Esophagus (tissue), 2 donors: ENCODE measurements around the gene EFTUD2. TPM values are rescaled to one million over a fixed set of nuclear protein-coding genes. Genes with fewer than 3 reads are reported as not detected.

Experiments
- H3K27ac ChIP-seq, 2 donors: one replicate each; pipeline ENCODE4 v1.5.1; 2013; ENCODE audit warnings: low read depth in 2 of 2, mild to moderate bottlenecking in 2 of 2, inconsistent platforms in 1 of 2, low read length in 1 of 2, moderate library complexity in 1 of 2
- H3K27me3 ChIP-seq, 2 donors: one replicate each; pipeline ENCODE4 v1.6.1; 2013; ENCODE audit warnings: low read length in 2 of 2, control low read depth in 1 of 2, mild to moderate bottlenecking in 1 of 2; ENCODE audit not compliant: insufficient read depth in 2 of 2, control insufficient read depth in 1 of 2
- H3K36me3 ChIP-seq, 2 donors: one replicate each; pipeline ENCODE4 v1.6.1; 2013; ENCODE audit warnings: low read length in 1 of 2; ENCODE audit not compliant: control insufficient read depth in 2 of 2, insufficient read depth in 2 of 2
- H3K4me1 ChIP-seq, 2 donors: one replicate each; pipeline ENCODE4 v1.6.1; 2013; ENCODE audit warnings: low read length in 1 of 2; ENCODE audit not compliant: control insufficient read depth in 2 of 2, insufficient read depth in 2 of 2
- H3K4me3 ChIP-seq, 2 donors: one replicate each; pipeline ENCODE4 v1.5.1; 2013; ENCODE audit warnings: low read length in 2 of 2, mild to moderate bottlenecking in 2 of 2, low read depth in 1 of 2, moderate library complexity in 1 of 2
- H3K9me3 ChIP-seq, 2 donors: one replicate each; pipeline ENCODE4 v1.6.1; 2013; ENCODE audit warnings: mild to moderate bottlenecking in 2 of 2, low read depth in 1 of 2, low read length in 1 of 2, moderate library complexity in 1 of 2; ENCODE audit not compliant: control insufficient read depth in 2 of 2, insufficient read depth in 1 of 2
- WGBS, 2 donors: extraction: QIAGEN DNeasy Blood & Tissue Kit; methylation state at CpG; one replicate each; pipeline ENCODE4 v1.1.7; 2013; 5-methylcytosine and 5-hydroxymethylcytosine counted together
- polyA plus RNA-seq, 2 donors: library from polyadenylated mRNA; stranded (reverse); fragments of 200-250 nt; gene quantifications; one replicate each; pipeline ENCODE4 v1.2.3, GENCODE V29; 2013
- donor health status: healthy with polysubstance abuse.
- donor health status: Bipolar disorder and iron deficiency.

EFTUD2 gene
- polyA plus RNA-seq, 2 donors = 15.8 to 38.4 TPM

DNA sequence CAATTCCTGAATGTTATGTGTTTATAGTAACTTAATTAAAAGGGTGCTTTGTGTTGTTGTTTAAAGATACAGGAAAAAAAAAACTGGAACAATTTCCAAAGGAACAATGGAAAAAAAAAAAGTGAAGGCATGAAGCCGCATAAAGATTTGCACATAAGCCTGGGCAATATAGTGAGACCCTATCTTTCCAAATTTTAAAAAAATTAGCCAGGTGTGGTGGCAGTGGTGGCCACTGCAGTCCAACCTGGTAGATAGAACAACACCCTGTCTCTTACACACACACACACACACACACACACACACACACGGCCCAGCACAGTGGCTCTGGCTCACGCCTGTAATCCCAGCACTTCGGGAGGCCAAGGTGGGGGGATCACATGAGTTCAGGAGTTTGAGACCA is 91.1 kb downstream of the EFTUD2 start:
- WGBS, 2 donors = 84 to 85% methylated on average over 4 of the region's 4 CpGs
- H3K4me1 ChIP-seq = no peaks in the 10 kb centered on the region
- H3K27me3 ChIP-seq = no peaks in the 10 kb centered on the region
- H3K4me3 ChIP-seq = no peak overlapping the region
- H3K36me3 ChIP-seq = no peaks in the 10 kb centered on the region
- H3K27ac ChIP-seq = no peak overlapping the region
- H3K9me3 ChIP-seq = peaks cover 0 to 2% of the 10 kb centered on the region in 2 donors

DNA sequence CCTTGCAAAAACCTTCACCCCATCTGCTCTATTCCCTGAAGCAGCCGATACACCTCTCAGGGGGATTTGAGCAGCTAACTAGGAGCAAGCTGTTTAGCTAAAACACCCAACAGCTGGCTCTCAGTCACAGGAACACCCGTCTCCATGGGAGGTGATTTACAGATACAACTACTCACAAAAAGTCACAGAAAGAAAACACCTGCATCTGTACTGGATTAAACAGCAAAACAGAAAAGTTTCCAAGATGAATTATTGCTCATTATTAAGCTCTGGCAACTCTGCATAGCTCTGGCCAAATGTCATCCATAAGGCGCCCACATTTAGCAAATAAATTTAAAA is 91.5 kb downstream of the EFTUD2 start:
- no peaks in the 10 kb centered on the region for H3K36me3 ChIP-seq
- no peaks in the 10 kb centered on the region for H3K4me1 ChIP-seq
- H3K4me3 ChIP-seq = no peak overlapping the region
- WGBS, 2 donors = 61 to 65% methylated on average over 3 of the region's 3 CpGs
- peaks cover 0 to 2% of the 10 kb centered on the region in 2 donors for H3K9me3 ChIP-seq
- no peaks in the 10 kb centered on the region for H3K27me3 ChIP-seq
- no peak overlapping the region for H3K27ac ChIP-seq

DNA sequence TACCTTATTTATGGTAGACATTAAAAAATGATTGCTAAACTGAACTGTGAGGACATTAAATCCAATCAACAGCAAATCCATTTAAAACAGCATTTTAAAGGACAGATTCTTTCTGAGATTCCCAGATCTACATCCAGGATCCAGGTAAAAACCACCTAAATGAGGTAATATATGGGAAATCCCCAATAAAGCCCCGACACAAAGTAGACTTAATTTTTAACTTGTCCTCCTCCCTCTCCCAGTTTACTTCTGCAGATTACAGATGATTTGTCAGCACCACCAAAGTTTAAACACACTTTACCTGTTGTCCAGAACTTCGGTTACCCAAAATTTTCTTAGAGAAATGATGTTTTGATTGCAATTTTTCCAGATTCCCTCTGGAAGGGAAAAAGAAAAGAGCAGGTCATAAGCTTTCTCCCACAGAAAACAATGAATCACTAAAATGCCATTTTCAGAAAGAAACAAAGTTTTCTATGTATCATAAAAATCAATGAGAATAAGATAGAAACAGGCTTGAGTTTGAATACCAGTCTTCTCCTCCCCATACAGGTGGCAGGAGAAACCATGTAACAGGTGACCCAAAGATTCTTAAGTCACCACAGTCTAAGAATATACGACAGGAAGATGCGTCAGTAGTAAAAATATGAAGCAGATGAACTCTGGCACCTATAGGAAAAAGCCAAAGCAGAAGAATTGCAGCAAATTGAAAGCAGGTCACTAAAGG is 92.0 kb downstream of the EFTUD2 start:
- Histone ChIP-seq H3K9me3 (peaks cover 0 to 2% of the 10 kb centered on the region in 2 donors), H3K27me3 (no peaks in the 10 kb centered on the region), H3K27ac (no peak overlapping the region), H3K4me3 (no peak overlapping the region), H3K36me3 (no peaks in the 10 kb centered on the region), H3K4me1 (no peaks in the 10 kb centered on the region)
- 70 to 86% methylated on average over 4 of the region's 4 CpGs for WGBS, 2 donors

DNA sequence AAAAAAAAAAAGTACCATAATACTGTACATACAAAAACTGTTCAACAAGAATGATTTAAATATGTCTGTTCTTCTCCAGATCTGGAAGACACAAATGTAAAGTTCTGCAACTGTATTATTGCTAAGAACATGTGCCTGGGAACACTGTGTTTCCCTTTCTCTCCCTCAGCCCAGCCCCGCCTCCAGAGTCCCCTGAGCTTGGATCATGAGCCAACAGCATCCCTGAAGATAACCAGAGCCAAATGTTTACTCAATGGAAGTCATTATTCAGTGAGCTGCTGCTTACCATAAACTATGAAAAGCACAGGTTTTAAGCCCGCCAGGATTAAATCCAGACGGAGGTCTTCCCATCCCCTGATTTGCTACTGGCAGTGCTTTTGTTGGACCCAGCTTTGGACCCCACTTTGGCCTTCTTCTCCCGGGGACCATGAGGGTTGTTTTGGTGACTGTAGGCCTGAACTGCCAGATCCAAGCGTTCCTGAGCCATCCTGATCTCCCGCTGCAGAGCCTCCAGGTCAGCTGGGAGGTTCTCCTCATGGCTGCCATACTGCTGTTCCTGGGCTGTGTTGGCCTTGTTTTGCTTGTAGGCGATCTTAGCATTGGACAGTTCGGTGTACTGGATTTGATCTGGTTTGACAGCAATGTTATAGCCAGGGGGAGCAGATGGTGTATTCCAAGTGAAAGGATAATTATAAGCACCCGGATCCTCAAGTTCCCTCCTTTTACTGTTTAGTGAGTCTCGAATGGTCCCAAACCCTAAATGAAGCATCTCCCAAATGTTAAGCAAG is 94.7 kb downstream of the EFTUD2 start:
- H3K4me1 ChIP-seq = no peaks in the 10 kb centered on the region
- H3K36me3 ChIP-seq = no peaks in the 10 kb centered on the region
- H3K4me3 ChIP-seq = no peak overlapping the region
- WGBS, 2 donors = 81 to 86% methylated on average over 10 of the region's 10 CpGs
- H3K27me3 ChIP-seq = no peaks in the 10 kb centered on the region
- peaks cover 0 to 2% of the 10 kb centered on the region in 2 donors for H3K9me3 ChIP-seq
- H3K27ac ChIP-seq = peak overlapping the region in 1 of 2 donors; percentile 39

DNA sequence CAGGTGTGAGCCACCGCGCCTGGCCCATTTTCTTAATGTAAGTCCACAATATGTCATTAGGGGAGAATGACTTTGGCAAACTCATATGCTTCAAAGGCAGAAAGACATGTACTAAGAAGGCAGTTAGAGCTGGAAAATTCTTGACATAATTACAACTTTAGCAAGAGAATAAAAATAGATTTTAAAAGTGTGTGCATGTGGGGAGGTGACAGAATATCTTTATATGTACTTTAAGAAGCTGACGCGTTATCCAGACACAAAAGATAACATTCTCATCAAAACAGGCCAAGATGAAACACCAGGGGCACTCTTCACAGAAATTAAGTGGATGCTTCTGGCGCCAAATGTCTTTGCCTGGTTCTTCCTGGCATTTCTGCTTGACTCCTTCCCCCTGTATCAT is 97.4 kb downstream of the EFTUD2 start:
- peaks cover 0 to 2% of the 10 kb centered on the region in 2 donors for H3K9me3 ChIP-seq
- WGBS, 2 donors = 86 to 89% methylated on average over 5 of the region's 5 CpGs
- no peaks in the 10 kb centered on the region for H3K4me1 ChIP-seq
- no peaks in the 10 kb centered on the region for H3K36me3 ChIP-seq
- H3K27me3 ChIP-seq = no peaks in the 10 kb centered on the region
- H3K4me3 ChIP-seq = no peak overlapping the region
- H3K27ac ChIP-seq = no peak overlapping the region

Other genes with a start within 250 kb of the EFTUD2 start
- under 1 TPM in 1 of 2 donors, not detected in 1; 0.06 TPM for gene MEIOC, start 243.0 kb downstream of the EFTUD2 start, polyA plus RNA-seq
- gene CCDC43, start 209.7 kb downstream of the EFTUD2 start, polyA plus RNA-seq = 10 to 100 TPM; 11.1 to 12.4 TPM
- gene DBF4B, start 190.8 kb downstream of the EFTUD2 start, polyA plus RNA-seq = 1 to 10 TPM; 2.1 to 4.5 TPM
- under 1 TPM; 0.55 to 0.59 TPM for gene ADAM11, start 140.5 kb downstream of the EFTUD2 start, polyA plus RNA-seq
- gene GJC1, start 69.2 kb downstream of the EFTUD2 start, polyA plus RNA-seq = 1 to 10 TPM in 1 of 2 donors, under 1 TPM in 1; 0.83 to 1.2 TPM
- gene HIGD1B, start 51.6 kb downstream of the EFTUD2 start, polyA plus RNA-seq = 1 to 10 TPM; 2.8 to 3.5 TPM
- under 1 TPM in 1 of 2 donors, not detected in 1; 0.08 TPM for gene GFAP, start 16.1 kb upstream of the EFTUD2 start, polyA plus RNA-seq
- gene KIF18B, start 48.3 kb upstream of the EFTUD2 start, polyA plus RNA-seq = 1 to 10 TPM; 4.3 to 7.3 TPM
- under 1 TPM; 0.57 to 0.79 TPM for gene C1QL1, start 68.9 kb upstream of the EFTUD2 start, polyA plus RNA-seq
- 10 to 100 TPM; 11.8 to 15.8 TPM for gene DCAKD, start 152.2 kb upstream of the EFTUD2 start, polyA plus RNA-seq
- gene NMT1, start 161.9 kb upstream of the EFTUD2 start, polyA plus RNA-seq = 10 to 100 TPM; 30.1 to 32.9 TPM
- 10 to 100 TPM; 34.2 to 47.3 TPM for gene PLCD3, start 233.1 kb upstream of the EFTUD2 start, polyA plus RNA-seq
- gene ACBD4, start 236.2 kb upstream of the EFTUD2 start, polyA plus RNA-seq = 1 to 10 TPM; 5.9 to 8.8 TPM
- 10 to 100 TPM; 20.4 to 24.2 TPM for gene HEXIM1, start 249.0 kb upstream of the EFTUD2 start, polyA plus RNA-seq